Brain microvascular endothelial cell (primary cell): Measurements from ENCODE around the gene PTPN3.

Experiments
- DNase-seq: peaks from one replicate; pipeline ENCODE4 v3.0.0-alpha.2; 2020
- H3K27ac ChIP-seq: fragments of 250-450 bp; sonication (Bioruptor Pico); 2 replicates; pipeline ENCODE4 v1.5.1; 2020; ENCODE audit warnings: mild to moderate bottlenecking, moderate library complexity
- H3K27me3 ChIP-seq: fragments of 250-450 bp; sonication (Bioruptor Pico); replicated peaks from 2 replicates; pipeline ENCODE4 v1.5.1; 2020; ENCODE audit warnings: mild to moderate bottlenecking
- H3K36me3 ChIP-seq: fragments of 250-450 bp; sonication (Bioruptor Pico); replicated peaks from 2 replicates; pipeline ENCODE4 v1.5.1; 2020; ENCODE audit warnings: mild to moderate bottlenecking
- H3K4me3 ChIP-seq: 2 replicates; pipeline ENCODE4 v1.5.1; 2011; ENCODE audit warnings: low read depth, mild to moderate bottlenecking, control low read depth, low read length, moderate library complexity
- in situ Hi-C: cut with HindIII; loops from 2 replicates; pipeline ENCODE4 v1.10.0; 2017; ENCODE audit warnings: low sequenced_read_pairs, low pct_ligation_motif_present
- TF ChIP-seq, protein P1 (sequence below): IDR thresholded peaks from 2 replicates; pipeline ENCODE4 v1.5.1; 2011; ENCODE audit warnings: low read depth, mild to moderate bottlenecking, moderate library complexity, low read length, control low read depth, inconsistent platforms; ENCODE audit errors: missing control alignments

Gene PTPN3

DNA sequence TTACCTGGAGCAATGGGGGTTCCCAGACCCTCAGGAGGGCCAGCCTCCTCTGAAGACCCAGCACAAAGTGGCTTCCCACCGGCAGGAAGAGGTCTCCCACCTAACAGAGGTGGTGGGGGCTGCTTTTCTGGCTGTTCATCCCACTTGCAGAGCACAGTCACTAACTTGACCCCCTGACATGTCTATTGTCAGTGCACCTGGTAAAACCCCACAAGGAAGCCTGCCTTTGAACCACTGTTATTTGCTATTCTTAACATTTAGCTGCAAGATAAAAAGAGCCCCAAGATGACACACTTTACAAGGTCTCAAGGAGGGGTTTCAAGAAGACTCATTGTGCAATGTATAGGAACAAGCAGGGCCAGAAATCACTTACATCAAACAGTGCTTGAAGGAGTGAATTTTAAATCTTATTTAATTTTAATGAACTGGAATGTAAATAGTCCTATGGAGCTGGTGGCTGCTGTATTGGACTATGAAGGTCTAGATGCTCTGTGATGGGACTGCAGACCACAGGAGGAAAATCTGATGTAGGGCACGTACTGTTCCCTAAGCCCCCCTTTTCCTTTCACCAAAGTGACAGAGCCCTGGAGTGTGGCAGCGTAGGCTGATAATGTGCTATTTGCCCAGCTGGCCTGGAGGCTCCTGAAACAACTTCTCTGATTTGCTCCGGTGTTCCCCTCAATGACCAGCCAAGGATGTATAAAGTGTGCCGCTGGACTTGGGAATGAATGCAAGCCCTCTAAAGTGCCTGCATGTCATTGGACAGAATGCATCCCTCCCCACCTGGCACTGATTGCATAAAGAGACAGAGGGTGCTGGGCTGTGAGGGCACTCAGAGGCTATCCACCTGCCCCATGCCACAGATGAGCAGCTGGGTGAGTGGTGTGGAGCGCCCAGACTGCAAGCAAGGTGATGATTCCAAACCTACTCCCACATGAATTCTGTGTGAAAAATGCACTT lies 80.2 kb downstream of the PTPN3 start:
- in situ Hi-C loops = no loop called here
- Histone ChIP-seq H3K27ac (no peak overlapping the region), H3K36me3 (no peaks in the 10 kb centered on the region), H3K4me3 (no peak overlapping the region), H3K27me3 (no peaks in the 10 kb centered on the region)
- TF ChIP-seq, protein P1, sequence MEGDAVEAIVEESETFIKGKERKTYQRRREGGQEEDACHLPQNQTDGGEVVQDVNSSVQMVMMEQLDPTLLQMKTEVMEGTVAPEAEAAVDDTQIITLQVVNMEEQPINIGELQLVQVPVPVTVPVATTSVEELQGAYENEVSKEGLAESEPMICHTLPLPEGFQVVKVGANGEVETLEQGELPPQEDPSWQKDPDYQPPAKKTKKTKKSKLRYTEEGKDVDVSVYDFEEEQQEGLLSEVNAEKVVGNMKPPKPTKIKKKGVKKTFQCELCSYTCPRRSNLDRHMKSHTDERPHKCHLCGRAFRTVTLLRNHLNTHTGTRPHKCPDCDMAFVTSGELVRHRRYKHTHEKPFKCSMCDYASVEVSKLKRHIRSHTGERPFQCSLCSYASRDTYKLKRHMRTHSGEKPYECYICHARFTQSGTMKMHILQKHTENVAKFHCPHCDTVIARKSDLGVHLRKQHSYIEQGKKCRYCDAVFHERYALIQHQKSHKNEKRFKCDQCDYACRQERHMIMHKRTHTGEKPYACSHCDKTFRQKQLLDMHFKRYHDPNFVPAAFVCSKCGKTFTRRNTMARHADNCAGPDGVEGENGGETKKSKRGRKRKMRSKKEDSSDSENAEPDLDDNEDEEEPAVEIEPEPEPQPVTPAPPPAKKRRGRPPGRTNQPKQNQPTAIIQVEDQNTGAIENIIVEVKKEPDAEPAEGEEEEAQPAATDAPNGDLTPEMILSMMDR = no peak
- DNase-seq = no peak

DNA sequence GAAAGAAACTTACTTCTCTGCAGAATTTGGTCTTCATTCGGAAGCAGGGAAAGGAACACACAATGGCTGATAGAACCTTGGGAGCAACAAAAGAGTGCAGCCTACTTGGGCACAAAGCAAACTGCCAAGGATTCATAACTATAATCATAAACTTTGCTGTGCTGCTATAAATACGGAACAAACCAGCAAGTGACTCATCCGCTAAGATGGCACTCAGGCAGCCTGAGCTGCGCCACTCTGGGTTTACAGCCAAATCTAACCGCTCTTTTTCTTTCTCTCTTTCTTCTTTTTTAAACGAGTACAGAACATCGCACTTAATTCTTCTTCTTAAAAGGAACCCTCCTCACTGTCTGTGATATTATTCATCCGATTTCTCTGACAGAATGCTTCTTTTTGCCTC lies 81.1 kb downstream of the PTPN3 start:
- Histone ChIP-seq H3K27me3 (no peaks in the 10 kb centered on the region), H3K36me3 (no peaks in the 10 kb centered on the region), H3K27ac (no peak overlapping the region), H3K4me3 (no peak overlapping the region)
- DNase-seq = no peak
- in situ Hi-C loops = no loop called here
- TF ChIP-seq, protein P1 = no peak

DNA sequence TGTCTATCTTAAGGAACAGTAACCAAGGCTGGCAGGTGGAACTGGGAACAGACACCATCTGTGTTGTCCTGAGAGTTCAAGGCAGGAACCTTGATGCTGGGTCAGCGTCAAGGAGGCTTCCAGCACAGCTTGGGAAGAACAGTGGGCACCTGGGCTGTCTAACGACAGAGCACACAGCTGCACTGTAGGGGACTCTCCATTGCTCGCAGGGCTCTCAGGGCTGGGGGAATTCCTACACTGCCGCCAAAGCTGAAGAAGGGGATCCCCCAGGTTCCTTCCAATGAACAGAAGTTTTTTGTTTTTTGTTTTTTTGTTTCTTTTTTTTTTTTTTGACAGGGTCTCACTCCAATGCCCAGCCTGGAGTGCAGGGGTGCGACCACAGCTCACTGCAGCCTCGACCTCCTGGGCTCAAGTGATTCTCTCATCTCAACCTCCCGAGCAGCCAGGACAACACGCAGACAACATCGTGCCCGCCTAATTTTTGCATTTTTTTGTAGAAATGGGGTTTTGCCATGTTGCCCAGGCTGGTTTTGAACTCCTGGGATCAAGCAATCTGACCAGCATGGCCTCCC lies 81.9 kb downstream of the PTPN3 start:
- H3K27me3 ChIP-seq = no peaks in the 10 kb centered on the region
- H3K4me3 ChIP-seq = no peak overlapping the region
- TF ChIP-seq, protein P1 = no peak
- no peaks in the 10 kb centered on the region for H3K36me3 ChIP-seq
- no peak overlapping the region for H3K27ac ChIP-seq
- no peak for DNase-seq
- in situ Hi-C loops = no loop called here

DNA sequence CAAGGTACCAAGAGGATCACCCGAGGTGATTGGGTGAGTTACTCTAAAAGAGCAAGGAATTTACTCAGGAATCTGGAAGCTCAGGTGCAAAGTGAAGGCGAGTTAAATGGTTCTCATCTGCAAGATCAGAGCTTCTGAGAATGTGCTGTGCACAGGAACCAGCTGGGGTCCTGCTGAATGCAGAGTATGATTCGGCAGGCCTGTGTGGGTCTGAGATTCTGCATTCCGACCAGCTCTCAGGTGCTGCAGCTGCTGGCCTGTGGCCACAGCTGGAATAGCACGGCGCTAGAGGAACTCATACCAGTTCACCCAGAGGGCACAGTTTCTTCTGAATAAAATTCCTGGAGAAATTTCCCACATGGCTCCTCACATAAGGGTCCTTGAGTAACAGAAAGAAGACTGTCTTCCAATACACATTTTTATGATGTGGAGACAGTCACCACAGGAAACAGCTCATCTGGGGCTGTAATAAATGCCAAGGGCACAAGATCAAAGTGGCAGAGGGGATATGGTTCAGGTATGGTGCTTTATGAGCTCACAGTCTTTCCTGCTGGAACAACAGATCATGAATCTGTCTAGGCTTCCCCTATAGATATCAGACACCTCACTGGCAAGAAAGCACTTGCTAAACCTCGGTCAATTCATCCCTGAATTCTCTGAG lies 83.9 kb downstream of the PTPN3 start:
- Histone ChIP-seq H3K27me3 (no peaks in the 10 kb centered on the region), H3K27ac (no peak overlapping the region), H3K4me3 (no peak overlapping the region), H3K36me3 (no peaks in the 10 kb centered on the region)
- TF ChIP-seq, protein P1 = no peak
- no peak for DNase-seq
- in situ Hi-C loops = no loop called here

DNA sequence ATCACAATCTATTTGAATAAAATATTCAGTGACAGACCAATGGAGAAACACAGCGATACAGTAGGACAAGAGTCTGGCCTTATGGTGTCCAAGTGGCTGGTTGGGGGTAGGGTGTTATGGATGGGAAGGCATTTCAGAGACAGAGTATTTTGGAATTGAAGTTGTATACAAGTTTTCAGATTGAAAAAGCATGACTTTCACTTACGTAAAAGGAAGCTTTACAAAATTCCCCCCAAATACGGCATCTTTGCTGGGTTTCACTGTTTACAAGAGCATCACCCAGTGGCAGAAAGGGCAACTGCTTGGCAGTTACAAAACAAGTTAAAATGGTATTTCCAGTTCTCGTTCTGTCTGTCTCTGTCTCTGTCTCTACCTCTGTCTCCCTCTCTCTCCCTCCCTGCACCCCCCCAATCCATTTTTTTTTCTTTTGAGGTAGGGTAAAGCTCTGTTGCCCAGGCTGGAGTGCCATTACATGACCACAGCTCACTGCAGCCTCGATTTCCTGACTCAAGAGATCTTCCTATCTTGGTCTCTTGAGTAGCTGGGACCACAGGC lies 86.2 kb downstream of the PTPN3 start:
- in situ Hi-C loops = no loop called here
- TF ChIP-seq, protein P1 = peak; percentile 89
- Histone ChIP-seq H3K4me3 (no peak overlapping the region), H3K27ac (no peak overlapping the region), H3K36me3 (no peaks in the 10 kb centered on the region), H3K27me3 (no peaks in the 10 kb centered on the region)
- DNase-seq = peak; percentile 14
